MM.1S (cell line): ENCODE data around the gene MYO16.

ENCODE experiments used
- EZH2 ChIP-seq: fragments of 300-600 bp; sonication (generic); optimal IDR thresholded peaks from 2 replicates; pipeline ENCODE3; 2017; ENCODE audit warnings: low read depth, mild to moderate bottlenecking, antibody characterized with exemption, low read length, mixed read lengths
- EZH2phosphoT487 ChIP-seq: fragments of 300-600 bp; sonication (generic); IDR thresholded peaks from 2 replicates; pipeline ENCODE4 v1.6.1; 2018; ENCODE audit warnings: antibody characterized with exemption, low read length
- TF ChIP-seq, protein P1 (sequence below): fragments of 300-600 bp; sonication (generic); IDR thresholded peaks from 2 replicates; pipeline ENCODE4 v1.5.1; 2016; ENCODE audit warnings: antibody characterized with exemption, low read length, mixed read lengths

GRCh38 chr13:109135018-109135417 lies 505.6 kb downstream of the MYO16 start:
- TF ChIP-seq, protein P1, sequence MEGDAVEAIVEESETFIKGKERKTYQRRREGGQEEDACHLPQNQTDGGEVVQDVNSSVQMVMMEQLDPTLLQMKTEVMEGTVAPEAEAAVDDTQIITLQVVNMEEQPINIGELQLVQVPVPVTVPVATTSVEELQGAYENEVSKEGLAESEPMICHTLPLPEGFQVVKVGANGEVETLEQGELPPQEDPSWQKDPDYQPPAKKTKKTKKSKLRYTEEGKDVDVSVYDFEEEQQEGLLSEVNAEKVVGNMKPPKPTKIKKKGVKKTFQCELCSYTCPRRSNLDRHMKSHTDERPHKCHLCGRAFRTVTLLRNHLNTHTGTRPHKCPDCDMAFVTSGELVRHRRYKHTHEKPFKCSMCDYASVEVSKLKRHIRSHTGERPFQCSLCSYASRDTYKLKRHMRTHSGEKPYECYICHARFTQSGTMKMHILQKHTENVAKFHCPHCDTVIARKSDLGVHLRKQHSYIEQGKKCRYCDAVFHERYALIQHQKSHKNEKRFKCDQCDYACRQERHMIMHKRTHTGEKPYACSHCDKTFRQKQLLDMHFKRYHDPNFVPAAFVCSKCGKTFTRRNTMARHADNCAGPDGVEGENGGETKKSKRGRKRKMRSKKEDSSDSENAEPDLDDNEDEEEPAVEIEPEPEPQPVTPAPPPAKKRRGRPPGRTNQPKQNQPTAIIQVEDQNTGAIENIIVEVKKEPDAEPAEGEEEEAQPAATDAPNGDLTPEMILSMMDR, result no peak
- no peak for TF ChIP-seq EZH2
- no peak for TF ChIP-seq EZH2phosphoT487
